AG04450 (cell line): Measurements from ENCODE around the gene KLK12. TPM values are rescaled to one million over a fixed set of nuclear protein-coding genes. Genes with fewer than 3 reads are reported as not detected.
A peak's percentile ranks its signal among the peaks of the same experiment; 100 is the strongest.

Experiments
- CTCF ChIA-PET: fragments of 300-600, 350-600 bp; formaldehyde crosslinking; extraction: SDS; loops from one replicate; lab custom pipeline; 2022; ENCODE audit warnings: antibody characterized with exemption, inconsistent platforms; lab: Charles Lee
- POLR2A ChIA-PET: fragments of 350-600 bp; formaldehyde crosslinking; extraction: SDS; loops from one replicate; lab custom pipeline; 2021; ENCODE audit warnings: antibody characterized with exemption, inconsistent platforms; lab: Yijun Ruan, JAX
- DNase-seq: peaks from one replicate; pipeline ENCODE4 v3.0.0-alpha.2; 2011; ENCODE audit warnings: low read depth, low spot score
- H3K27ac ChIP-seq: one replicate; pipeline ENCODE4 v1.5.1; 2012; ENCODE audit warnings: low read depth, low read length, control low read depth
- H3K27me3 ChIP-seq: one replicate; pipeline ENCODE4 v1.6.0; 2012; ENCODE audit warnings: low read length; ENCODE audit not compliant: control insufficient read depth, insufficient read depth
- H3K4me3 ChIP-seq: 2 replicates; pipeline ENCODE4 v1.5.1; 2011; ENCODE audit warnings: mild to moderate bottlenecking, low read depth, low read length, control low read depth
- H3K9me3 ChIP-seq: 2 replicates; pipeline ENCODE4 v1.5.1; 2012; ENCODE audit warnings: low read length; ENCODE audit not compliant: control insufficient read depth, insufficient read depth
- CTCF ChIP-seq: IDR thresholded peaks from 2 replicates; pipeline ENCODE4 v1.5.1; 2011; ENCODE audit warnings: low read depth, low read length, control low read depth, inconsistent platforms
- polyA plus RNA-seq: library from polyadenylated mRNA; depleted of rRNA; stranded (reverse); fragments of >200 nt; gene quantifications from 2 replicates; pipeline ENCODE4 v1.2.3, GENCODE V29; 2011

The KLK12 gene
- polyA plus RNA-seq, 1 experiment = not detected

DNA sequence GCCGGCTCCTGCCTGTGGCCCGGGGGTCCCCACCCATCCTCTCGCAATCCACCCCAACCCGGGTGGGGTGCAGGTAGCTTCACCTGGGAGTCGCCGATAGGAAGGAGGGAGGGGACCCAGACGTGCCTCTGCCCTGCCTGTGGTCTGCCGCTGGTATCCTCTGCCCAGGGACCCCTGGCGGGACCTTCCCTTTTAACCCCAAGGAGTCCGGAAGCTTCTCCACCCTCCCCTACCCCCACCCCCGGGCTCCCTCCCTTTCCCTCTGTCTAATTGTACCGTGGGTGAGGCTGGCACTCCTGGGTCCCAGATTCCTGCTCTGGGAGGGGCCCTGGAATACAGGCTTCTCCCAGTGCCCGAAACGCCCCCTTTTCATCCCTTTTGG is 15.3 kb downstream of the KLK12 start, which contains the start of gene KLK10:
Gene KLK10, minus strand, starts transcription at position 166 of the 382 bp plus-strand sequence. CDS start 579 bp downstream, outside the sequence.
- no peak for DNase-seq
- peaks cover 4% of the 10 kb centered on the region; the same call in 1 of the 2 replicates for H3K9me3 ChIP-seq
- H3K4me3 ChIP-seq = no peak within 1 kb of the TSS
- no peak within 1 kb of the TSS for H3K27ac ChIP-seq
- no peak for TF ChIP-seq CTCF
- peaks cover 26% of the 10 kb centered on the region for H3K27me3 ChIP-seq
- POLR2A ChIA-PET = no interaction called here
- CTCF ChIA-PET = interaction anchor here (2.4 kb wide), 2 partner anchors 76 to 116 kb away, joined by 8 to 34 read pairs; no protein-coding TSS in a partner anchor

DNA sequence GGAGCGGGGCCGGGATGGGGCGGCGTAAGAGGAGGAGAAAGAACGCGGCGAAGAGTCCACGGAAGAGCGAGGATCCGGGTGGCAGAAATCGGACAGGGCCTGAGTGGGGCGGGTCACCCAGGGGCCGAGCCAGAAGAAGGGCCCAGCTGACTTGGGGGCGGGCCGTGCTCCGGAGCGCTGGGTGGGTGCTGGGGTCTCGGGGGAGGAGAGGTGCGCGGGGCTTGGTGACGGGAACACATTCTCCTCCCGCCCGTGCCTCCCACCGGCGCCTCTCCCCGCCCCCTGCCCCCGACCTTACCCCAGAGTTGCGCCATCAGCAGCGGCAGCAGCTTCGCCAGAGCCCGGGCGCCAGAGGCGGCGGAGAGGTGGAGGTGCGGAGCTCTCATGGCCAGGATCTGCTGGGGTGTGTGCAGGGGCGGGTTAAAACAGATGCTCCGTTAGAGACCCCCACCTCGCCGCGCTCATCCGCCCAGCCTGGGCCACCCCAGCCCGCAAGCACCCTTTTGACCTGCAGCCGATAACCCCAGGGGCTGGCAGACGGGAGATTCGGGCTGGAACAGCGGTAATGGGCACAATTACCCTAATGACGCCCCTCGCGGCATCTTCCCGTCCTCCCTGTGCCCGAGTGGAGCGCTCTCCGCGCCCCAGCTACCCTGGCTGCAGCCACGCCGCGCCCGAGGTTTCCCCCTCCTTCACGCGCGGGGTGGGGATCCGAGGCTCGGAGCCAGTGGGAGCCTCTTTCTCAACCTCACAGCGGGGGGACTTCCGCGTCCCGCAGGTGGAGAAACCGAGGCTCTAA is 15.9 kb downstream of the KLK12 start:
- Histone ChIP-seq H3K27me3 (peaks cover 26% of the 10 kb centered on the region), H3K27ac (no peak overlapping the region), H3K4me3 (no peak overlapping the region), H3K9me3 (peaks cover 4% of the 10 kb centered on the region; the same call in 1 of the 2 replicates)
- no peak for TF ChIP-seq CTCF
- no peak for DNase-seq
- POLR2A ChIA-PET = no interaction called here
- CTCF ChIA-PET = interaction anchor here (0.6 to 1.4 kb wide), 2 partner anchors 79 to 241 kb away, joined by 3 to 9 read pairs; no protein-coding TSS in a partner anchor

DNA sequence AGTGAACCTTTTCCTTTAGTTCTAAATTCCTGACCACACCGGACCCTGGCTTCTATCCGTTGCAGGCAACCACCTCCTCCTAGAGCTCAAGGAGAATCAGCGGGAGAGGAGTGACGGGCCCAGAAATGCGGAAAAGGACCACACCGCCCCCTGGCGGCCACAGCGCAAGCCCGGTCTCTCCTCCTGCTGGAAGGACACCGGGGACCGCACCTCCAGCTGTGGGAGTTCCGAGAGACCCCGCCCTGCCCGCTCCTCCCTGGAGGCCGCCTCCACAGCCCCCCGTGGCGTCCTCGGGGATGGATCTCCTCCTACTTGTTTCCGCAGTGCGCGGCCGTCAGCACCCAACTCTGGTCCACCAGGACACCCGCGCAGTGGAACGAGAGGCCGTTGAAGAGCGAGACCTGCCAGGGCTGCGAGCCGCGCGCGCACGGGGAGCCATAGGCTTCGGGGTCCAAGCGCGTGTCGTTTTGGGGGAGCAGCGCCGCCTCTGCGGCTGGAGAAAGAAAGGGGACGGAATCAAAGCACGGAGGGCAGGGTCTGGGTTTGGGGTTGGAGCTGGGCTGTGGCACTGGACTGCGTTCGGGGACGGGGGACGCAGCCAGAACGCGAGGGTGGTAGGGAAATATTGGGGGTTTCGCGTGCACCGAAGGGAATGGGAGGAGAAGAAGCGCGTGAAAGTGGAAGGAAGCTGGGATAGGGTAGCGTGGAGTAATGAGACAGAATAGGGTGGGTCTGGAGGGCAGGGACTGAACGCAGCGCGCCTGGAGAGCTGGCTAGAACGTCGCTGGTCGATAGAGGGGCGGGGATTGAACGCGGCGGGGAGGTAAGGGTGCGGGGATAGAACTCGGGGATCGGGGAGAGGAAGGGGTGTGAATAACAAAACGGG is 17.8 kb downstream of the KLK12 start:
- TF ChIP-seq CTCF = peak; percentile 58
- Histone ChIP-seq H3K9me3 (peaks cover 4% of the 10 kb centered on the region; the same call in 1 of the 2 replicates), H3K27ac (no peak overlapping the region), H3K27me3 (peaks cover 26% of the 10 kb centered on the region), H3K4me3 (no peak overlapping the region)
- CTCF ChIA-PET = interaction anchor here (0.5 to 1.6 kb wide), 9 partner anchors 9 to 641 kb away, joined by 3 to 5 read pairs (median 3); partner anchors contain the start of gene NR1H2
- POLR2A ChIA-PET = no interaction called here
- no peak for DNase-seq

DNA sequence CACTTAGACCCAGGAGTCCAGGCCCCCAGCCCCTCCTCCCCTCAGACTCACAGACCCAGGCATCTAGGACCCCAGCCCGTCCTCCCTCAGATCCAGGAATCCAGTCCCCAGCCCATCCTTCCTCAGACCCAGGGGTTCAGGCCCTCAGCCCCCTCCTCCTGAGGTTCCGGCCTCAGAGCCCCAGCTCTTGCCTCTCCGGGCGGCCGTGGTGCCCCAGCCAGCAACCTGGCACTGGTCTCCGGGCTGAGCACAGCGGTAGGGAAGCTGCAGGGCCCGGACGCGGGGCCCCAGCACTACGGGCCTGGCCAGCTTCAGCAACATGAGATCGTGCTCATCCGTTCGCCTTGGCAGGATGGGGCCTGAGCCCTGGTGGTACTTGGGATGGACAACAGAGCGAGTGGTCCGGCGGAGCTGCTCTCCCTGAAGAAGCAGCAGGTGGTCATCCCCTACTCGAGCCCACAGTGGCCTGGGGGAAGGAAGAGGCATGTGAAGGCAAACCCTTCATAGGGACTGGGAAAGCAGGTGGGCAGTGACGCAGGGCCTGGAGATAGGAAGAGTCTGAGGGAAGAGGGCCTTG is 19.0 kb downstream of the KLK12 start:
- CTCF ChIA-PET = no interaction called here
- no peak for DNase-seq
- no peak overlapping the region for H3K27ac ChIP-seq
- POLR2A ChIA-PET = no interaction called here
- no peak for TF ChIP-seq CTCF
- H3K9me3 ChIP-seq = peaks cover 4% of the 10 kb centered on the region; the same call in 1 of the 2 replicates
- H3K27me3 ChIP-seq = peaks cover 26% of the 10 kb centered on the region
- H3K4me3 ChIP-seq = no peak overlapping the region
